Stimulated activated CD8-positive, alpha-beta memory T cell treated with anti-CD3 and anti-CD28 coated beads, Interleukin-12 subunit alpha, Interleukin-12 subunit beta, amount 100 ng/mL, for 4 hours (primary cell): ENCODE data around the gene OVCH2.
"Not testable (repeated sequence)": the region's sequence is repeated elsewhere in the genome, so short reads cannot be mapped to it uniquely, and the experiment has no call there.

Experiments used
- DNase-seq: peaks from one replicate; pipeline ENCODE4 v3.0.0-alpha.2; 2020; ENCODE audit warnings: low read depth

The OVCH2 gene

DNA sequence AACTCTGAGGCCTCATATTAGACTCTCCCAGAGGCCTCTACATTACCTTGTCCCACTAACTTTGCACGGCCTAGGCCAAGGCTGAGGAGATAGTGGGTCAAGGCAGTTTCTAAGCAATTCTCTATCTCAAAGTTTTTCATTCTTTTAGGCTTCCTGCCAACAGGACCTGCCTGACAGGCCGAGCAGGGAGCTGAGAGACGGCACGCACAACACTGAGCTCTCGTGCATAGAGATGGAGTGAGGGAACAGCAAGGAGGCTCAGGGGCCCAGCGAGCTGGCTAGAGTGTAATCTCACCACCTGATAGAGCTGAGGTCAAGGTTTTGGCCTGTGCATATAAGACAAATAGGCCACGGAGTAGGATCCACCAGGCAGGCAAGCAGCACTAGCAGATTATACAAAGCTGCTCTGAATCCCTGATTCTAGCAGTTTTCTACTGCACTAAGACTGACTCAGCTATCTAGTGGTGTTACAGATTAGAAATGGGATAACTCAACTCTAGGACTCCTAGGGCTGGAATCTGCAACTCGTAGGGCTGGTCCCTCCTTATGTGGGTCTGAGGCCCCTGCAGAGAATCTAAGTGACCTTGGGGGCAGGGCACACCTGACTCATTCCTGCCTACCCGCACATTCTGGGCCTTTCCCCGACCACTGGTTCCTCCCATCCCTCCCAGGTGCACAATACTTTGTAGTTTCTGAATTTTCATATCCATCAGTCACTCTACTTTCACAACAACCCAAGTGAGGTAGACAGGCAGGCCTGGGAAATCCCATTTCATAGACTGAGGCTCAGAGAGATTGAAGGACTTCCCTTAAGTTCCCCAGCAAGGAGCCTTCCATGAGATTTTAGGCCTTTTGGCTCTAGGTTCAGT is 34.7 kb downstream of the OVCH2 start:
- DNase-seq = no peak

GRCh38 chr11:7670641-7671040 is 35.6 kb downstream of the OVCH2 start:
- no peak for DNase-seq

DNA sequence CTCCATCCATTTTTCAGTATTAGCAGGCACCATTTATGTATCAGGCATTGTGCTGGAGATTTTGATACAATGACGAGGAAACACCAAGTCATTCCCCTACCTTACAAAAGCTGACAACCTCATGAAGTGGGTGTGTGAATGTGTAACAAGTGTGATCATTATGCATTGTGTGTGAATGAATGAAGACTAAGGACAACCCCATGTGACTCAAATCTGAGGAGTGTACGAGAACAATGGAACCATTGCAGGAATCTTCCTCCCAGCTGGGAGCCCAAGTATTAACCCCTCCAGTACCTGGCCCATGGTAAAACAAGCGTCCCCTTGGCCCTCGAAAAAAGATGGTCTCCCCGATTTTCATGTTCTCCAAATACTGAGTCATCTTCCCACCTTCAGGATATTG is 37.4 kb downstream of the OVCH2 start:
- DNase-seq = no peak

DNA sequence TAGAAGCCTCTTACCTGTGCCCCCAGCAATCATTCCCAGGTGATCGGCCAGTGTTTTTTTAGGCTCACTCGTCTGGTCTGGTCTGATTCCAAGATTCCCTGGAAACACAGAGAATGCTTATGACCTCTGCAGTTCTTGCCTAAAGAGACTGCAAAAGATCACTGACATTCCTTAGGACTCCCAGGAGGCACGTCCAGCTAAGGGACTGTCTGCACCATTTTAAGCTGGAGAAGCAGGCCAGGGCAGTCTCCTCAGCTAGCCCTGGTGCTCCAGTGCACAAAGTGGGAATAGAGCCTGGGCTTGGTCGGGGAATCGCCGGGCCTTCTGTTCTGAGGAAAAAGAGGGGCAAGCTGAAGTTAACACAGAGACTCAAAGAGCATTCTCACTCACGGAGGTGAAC is 37.8 kb downstream of the OVCH2 start:
- no peak for DNase-seq

GRCh38 chr11:7667460-7667859 is 38.8 kb downstream of the OVCH2 start:
- no peak for DNase-seq

- DNase-seq = no peak
These were observed 39.9 kb downstream of the OVCH2 start for GRCh38 chr11:7666292-7666866.

- peak; percentile 12 for DNase-seq
These were observed 40.6 kb downstream of the OVCH2 start for GRCh38 chr11:7665473-7666291.

- DNase-seq = no peak
These were observed 41.4 kb downstream of the OVCH2 start for GRCh38 chr11:7664867-7665266.

DNA sequence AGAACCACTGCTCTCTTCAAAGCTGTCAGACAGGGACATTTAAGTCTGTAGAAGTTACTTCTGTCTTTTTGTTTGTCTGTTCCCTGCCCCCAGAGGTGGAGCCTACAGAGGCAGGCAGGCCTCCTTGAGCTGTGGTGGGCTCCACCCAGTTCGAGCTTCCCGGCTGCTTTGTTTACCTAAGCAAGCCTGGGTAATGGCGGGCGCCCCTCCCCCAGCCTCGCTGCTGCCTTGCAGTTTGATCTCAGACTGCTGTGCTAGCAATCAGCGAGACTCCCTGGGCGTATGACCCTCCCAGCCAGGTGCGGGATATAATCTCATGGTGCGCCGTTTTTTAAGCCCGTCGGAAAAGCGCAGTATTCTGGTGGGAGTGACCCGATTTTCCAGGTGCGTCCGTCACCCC is 42.7 kb downstream of the OVCH2 start:
- not testable (repeated sequence) for DNase-seq

DNA sequence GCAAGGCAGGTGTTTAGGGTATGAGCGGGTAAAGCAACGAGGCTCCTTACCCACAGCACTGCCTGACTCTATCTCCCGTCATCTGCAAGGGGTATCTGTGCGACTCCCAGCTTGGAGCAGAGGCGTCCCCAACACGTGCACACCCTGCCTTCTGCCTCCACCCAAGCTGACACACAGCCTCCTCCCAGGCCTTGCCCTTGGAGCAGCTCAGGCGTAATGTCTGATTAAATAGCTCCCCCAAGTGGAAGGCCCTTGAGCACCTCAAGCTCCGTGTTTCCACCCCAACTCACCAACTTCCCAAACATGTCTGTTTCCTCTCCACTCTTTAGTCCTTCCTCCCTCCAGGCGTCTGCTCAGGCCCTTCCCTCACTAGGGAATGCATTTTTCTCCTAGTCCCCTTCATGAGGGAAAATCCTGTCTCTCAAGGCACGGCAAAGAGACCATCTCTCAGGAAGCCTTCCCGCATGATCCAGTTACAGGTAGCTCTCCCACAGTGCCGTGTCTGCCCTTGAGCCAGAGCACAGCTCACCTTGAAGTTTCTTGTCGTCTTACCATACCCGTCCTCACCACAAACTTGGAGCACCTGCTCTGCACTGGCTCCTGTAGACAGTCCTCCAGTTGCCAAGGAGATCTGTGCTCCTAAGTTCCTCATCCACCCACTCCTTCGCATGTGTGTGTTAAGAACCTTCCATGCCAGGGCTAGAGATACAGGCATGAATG is 48.8 kb downstream of the OVCH2 start:
- no peak for DNase-seq

DNA sequence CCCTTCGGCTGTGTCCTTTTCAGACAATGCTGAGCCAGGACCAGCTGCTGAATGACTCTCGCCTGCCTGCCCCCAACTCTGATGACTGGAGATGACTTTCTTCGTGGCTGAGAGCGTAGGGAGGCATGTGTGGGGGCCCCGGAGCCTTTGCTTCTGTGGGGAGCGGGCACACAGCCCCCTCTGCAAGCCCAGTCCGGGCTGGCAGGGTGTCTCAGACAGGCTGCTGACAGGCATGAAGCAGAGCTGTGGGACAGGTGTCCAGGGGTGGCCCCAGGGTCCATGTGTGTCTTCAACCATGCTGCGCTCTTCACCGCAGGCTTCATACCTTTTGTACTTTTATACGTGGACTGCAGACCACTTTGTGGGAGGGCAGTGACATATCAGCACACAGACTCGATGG is 49.6 kb downstream of the OVCH2 start:
- DNase-seq = no peak

DNA sequence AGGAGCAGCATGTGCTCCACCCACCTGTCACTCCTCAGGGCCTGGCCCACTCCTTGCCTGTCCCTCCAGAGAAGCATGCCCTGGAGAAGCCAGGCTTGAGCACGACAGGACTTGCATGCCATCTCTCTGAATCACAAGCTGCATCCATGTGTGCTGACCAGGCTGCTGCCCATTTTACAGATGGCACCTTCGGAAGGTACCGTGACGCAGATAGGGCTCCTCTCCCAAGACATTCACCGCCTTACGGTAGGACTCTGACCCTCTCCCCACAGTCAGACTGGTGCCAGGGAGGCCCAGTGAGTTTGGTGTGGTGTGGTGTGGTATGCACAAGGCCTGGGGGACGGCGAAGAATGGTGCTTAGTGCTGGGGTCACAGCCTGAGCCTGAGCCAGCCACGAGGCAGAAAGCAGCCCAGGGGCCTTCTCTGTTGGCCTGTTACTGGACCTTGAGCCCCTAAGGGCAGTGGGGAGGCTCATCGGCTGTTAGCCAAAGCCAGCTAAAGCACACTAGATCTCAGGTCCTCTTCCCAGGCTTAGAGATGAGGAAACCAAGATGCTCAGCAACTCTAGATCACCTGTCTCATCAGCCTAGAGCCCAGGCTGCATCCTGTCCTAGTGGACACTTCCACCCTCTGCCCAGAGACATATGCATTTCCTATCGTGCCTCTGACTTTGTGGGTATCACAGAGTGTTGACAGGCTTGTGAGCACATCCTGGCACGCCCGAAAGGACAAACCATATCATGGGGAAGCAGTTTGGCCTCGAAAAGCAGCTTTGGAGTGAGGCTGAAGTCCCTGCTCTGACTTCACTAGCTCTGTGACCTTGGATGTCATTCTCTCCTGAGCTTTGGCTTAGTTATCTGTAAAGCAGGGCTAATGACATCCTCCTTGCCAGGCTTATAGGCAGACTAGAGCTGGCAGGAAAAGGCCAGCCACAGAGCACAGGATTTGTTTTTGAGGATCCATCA is 50.7 kb downstream of the OVCH2 start:
- no peak for DNase-seq

GRCh38 chr11:7654195-7654705 is 52.0 kb downstream of the OVCH2 start:
- DNase-seq = no peak

DNA sequence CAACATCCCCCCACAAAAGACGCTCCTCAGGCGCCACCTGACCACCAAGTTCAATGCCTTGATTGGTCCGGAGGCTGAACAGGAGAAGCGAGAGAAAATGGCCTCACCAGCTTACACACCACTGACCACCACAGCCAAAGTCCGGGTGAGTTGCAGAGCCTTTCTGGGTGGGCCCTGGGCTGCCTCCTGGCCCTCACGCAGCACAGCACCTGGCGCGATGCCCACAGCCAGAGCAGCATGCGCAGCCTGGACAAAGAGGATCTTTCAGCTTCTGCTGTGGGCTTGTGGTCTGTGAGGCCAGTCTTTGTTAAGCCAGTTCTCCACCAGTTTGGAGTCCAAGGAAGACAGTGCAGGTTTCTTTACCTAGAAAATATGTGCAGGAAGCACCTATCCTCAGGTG is 54.6 kb downstream of the OVCH2 start:
- no peak for DNase-seq

- DNase-seq = no peak
These were observed 55.1 kb downstream of the OVCH2 start for GRCh38 chr11:7651140-7651551.

GRCh38 chr11:7648264-7648663 is 58.0 kb downstream of the OVCH2 start:
- DNase-seq = no peak

- no peak for DNase-seq
These were observed 59.4 kb downstream of the OVCH2 start for GRCh38 chr11:7646866-7647265.

DNA sequence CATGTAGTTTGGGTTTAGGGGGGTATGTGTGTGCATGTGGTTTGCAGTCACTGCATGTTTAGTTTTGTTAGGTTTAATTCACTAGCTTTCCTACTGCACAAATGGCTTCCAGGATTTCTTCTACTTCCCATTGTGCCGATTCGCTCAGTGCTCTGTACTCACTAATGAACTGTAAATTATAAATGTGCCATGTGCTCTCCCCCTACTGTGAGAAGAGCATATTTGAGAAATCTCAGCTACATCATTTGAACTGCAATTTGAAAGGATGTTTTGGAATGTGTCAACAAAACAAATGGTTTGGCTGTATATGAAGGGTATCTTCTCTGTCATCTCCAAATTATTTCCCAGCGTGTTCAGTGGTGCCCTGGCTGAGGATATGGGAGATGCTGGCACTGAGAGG is 61.1 kb downstream of the OVCH2 start:
- no peak for DNase-seq

GRCh38 chr11:7643314-7643713 is 63.0 kb downstream of the OVCH2 start:
- no peak for DNase-seq

- DNase-seq = no peak
These were observed 63.5 kb downstream of the OVCH2 start for GRCh38 chr11:7642747-7643146.

- DNase-seq = no peak
These were observed 65.5 kb downstream of the OVCH2 start for GRCh38 chr11:7640816-7641215.
